Colonic mucosa (tissue), 4 donors: ENCODE data around the gene BET1L. TPM values are rescaled to one million over a fixed set of nuclear protein-coding genes. Genes with fewer than 3 reads are reported as not detected.

ENCODE experiments used
- DNase-seq: peaks from one replicate; pipeline ENCODE4 v3.0.0-alpha.2; 2020
- H3K27ac ChIP-seq: fragments of 200-600 bp; one replicate; pipeline ENCODE4 v1.8.0; 2021
- H3K27me3 ChIP-seq: fragments of 200-600 bp; one replicate; pipeline ENCODE4 v1.8.0; 2021
- H3K36me3 ChIP-seq: fragments of 200-600 bp; one replicate; pipeline ENCODE4 v1.8.0; 2021
- H3K4me1 ChIP-seq: fragments of 200-600 bp; one replicate; pipeline ENCODE4 v1.8.0; 2021; ENCODE audit warnings: mild to moderate bottlenecking
- H3K4me3 ChIP-seq: fragments of 200-600 bp; one replicate; pipeline ENCODE4 v1.8.0; 2021
- H3K9ac ChIP-seq, 2 donors: one replicate each; pipeline ENCODE4 v1.7.0; 2013; ENCODE audit warnings: control low read depth in 2 of 2, low read depth in 2 of 2, low read length in 2 of 2
- H3K9me3 ChIP-seq: fragments of 200-600 bp; one replicate; pipeline ENCODE4 v1.8.0; 2021
- intact Hi-C: fragments of 100-400 bp; cut with DNase I; formaldehyde crosslinking; loops from one replicate; pipeline ENCODE4 v1.14.1; 2022
- total RNA-seq, 2 donors: library from RNA; stranded (reverse); fragmentation: NEBNext Ultra II Directional in 1 of 2; extraction: Animal tissue kit (Norgen Biotek cat#: 25700) in 1 of 2; gene quantifications; one replicate each; pipeline ENCODE4 v1.2.1, GENCODE V29; 2021
- TF ChIP-seq, protein P1 (sequence below): fragments of 200-600 bp; IDR thresholded peaks from one replicate; pipeline ENCODE4 v1.8.0; 2022; ENCODE audit warnings: antibody characterized with exemption, mild to moderate bottlenecking
- donor health status: healthy.
- donor health status: DM: no; HTN: no; CAD: no.
- donor health status: DM: no; HTN: no; CAD: no.

The BET1L gene
- total RNA-seq, 2 donors from 2014 or later = 51.0 to 62.2 TPM

DNA sequence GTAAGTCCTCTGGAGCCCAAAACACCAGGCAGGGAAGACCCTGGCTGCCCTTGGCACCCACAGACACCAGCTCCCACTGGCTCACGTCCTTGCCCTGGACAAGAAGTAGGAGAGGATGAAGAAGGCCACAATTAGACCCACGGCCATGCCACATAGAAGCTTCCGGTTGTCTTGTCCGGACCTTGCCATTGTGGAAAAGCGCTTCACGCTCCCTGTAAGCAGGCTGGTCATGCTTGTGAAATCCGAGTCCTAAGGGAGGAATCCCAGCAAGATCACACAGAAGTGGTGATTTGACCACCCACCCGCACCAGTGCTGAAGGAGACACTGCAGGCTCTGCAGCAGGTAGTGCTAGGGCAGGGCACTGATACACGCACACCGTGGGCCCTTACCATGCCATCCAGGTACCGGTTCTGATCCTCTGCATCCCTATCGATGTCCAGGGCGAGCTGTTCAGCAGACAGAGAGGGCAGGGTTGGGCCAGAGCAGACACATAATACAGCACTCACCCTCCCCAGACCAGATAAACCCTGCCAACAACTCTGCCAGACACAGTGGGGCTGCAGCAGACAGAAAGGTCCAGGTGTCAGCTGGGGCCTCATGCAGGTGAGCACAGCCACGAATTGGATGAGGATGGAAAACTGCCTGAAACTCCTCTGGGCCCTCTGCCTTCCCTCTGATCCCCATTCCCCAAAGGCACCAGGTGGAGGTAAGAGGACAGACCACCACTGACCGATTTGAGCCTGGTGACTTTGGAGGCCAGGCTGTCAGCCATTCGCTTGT, 1.8 kb downstream of the BET1L start:
- Histone ChIP-seq H3K27ac (no peak overlapping the region), H3K27me3 (no peaks in the 10 kb centered on the region), H3K4me1 (peaks cover 21% of the 10 kb centered on the region), H3K36me3 (peaks cover 10% of the 10 kb centered on the region), H3K9ac (peak overlapping the region; percentile 91 to 99), H3K9me3 (no peaks in the 10 kb centered on the region), H3K4me3 (peak overlapping the region; percentile 99)
- intact Hi-C loops = no loop called here
- TF ChIP-seq, protein P1, sequence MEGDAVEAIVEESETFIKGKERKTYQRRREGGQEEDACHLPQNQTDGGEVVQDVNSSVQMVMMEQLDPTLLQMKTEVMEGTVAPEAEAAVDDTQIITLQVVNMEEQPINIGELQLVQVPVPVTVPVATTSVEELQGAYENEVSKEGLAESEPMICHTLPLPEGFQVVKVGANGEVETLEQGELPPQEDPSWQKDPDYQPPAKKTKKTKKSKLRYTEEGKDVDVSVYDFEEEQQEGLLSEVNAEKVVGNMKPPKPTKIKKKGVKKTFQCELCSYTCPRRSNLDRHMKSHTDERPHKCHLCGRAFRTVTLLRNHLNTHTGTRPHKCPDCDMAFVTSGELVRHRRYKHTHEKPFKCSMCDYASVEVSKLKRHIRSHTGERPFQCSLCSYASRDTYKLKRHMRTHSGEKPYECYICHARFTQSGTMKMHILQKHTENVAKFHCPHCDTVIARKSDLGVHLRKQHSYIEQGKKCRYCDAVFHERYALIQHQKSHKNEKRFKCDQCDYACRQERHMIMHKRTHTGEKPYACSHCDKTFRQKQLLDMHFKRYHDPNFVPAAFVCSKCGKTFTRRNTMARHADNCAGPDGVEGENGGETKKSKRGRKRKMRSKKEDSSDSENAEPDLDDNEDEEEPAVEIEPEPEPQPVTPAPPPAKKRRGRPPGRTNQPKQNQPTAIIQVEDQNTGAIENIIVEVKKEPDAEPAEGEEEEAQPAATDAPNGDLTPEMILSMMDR = no peak
- peak; percentile 17 for DNase-seq

DNA sequence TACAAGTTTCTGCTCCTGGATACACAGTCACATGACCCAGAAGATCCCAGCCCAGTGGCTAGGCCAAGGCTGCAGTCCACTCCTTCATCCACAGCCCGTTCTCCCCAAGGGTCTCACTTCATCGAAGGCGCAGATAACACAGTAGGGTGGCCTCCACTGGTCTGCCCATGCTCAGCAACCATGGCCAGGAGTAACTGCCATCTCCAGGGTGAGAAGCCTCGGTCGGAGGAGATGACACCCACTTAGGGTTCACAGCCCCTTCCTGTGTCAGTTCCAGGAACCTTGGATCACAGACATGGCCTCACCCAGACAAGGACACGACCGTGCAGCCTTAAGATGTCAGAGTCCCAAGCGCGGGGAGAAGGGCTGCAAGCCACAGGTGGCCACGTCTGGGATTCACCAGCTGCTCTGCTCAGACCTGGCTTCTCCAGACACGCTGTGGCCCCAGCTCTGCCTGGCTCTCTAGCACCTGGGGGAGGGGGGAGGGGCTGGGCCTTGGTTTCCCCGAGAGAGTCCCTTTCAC, 2.6 kb downstream of the BET1L start:
- H3K9me3 ChIP-seq = no peaks in the 10 kb centered on the region
- peak; percentile 17 for DNase-seq
- TF ChIP-seq, protein P1 = no peak
- H3K36me3 ChIP-seq = peaks cover 10% of the 10 kb centered on the region
- H3K27me3 ChIP-seq = no peaks in the 10 kb centered on the region
- H3K4me1 ChIP-seq = peaks cover 13% of the 10 kb centered on the region
- intact Hi-C loops = no loop called here
- no peak overlapping the region for H3K27ac ChIP-seq
- H3K4me3 ChIP-seq = no peak overlapping the region
- H3K9ac ChIP-seq = no peak overlapping the region

DNA sequence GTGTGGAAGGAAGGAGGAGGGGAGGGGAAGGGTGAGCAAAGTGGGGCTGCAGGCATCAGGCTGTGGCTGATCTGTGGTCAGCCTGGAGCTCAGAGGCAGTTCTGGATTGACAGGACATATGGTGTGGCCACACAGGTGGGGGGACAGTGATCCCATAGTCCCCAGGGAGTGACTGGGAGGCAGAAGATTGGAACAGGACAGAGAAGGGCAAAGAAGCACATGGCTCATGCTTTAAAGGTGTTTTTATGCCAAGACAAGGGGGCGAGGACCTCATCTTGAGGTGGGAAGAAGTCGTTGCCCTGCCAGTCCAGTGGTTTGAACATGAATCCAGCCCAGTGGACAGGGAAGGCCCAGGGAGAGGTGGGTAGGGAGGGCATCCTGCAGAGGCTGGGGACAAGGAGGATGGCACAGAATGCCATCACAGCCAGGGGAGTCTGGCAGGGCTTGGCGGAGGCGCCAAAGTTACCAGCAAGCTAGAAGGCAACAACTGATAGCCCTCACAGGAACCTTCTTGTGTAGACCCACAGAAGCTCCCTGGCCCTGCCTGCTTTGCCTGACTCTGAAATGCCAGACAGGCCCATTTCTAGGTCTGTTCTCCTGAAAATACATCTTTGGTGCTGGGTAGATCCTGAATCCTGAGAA, 3.1 kb downstream of the BET1L start:
- intact Hi-C loops = no loop called here
- no peaks in the 10 kb centered on the region for H3K9me3 ChIP-seq
- no peak overlapping the region for H3K27ac ChIP-seq
- H3K36me3 ChIP-seq = peaks cover 10% of the 10 kb centered on the region
- TF ChIP-seq, protein P1 = no peak
- H3K4me1 ChIP-seq = peaks cover 8% of the 10 kb centered on the region
- no peak overlapping the region for H3K4me3 ChIP-seq
- H3K27me3 ChIP-seq = no peaks in the 10 kb centered on the region
- no peak overlapping the region for H3K9ac ChIP-seq
- DNase-seq = peak; percentile 16

DNA sequence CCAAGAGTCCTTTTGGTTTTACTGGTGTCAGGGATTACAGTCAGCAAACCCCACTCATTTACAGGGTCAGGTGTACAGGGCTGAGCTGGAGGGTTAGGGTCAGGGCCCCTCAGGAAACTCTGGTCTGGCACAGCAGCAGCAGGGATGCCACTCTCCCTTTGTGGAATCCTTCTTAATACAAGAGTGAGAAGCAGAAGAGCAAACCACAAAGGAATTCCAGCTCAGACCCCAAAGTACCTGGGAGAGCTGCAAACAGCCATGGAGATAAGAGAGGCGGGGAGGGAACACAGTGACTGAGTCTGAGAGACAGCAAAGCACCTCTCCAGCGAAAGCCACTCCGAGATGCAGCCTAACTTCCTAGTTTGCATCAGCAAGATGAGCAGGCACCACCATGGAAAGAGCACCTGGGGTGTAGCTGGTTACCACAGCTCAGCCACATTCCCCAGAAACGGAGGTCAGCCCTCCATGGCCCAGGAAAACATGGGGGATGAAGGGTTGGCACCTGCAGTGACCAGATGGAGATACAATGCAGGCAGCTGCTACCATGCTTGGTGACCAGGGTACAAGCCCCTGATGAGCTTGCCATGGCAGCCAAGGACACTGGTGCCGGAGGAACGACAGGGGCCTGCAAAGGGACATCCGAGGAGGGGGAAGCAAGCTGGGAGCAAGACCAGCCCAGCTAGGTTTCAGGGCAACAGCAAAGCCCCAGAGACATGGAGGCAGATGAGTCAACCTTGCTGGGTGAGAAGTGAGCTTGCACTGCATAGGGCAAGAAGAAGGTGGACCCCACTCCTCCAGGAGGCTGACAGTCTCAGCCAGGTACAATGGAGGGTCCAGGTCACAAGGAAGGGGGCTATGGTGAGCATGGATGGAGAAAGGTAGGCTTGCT, 3.9 kb downstream of the BET1L start:
- DNase-seq = peak; percentile 14
- no peak overlapping the region for H3K4me3 ChIP-seq
- intact Hi-C loops = no loop called here

More for the DNA sequence above, 3.9 kb downstream of the BET1L start:
- Histone ChIP-seq H3K9ac (no peak overlapping the region), H3K9me3 (no peaks in the 10 kb centered on the region), H3K36me3 (peaks cover 10% of the 10 kb centered on the region), H3K27ac (no peak overlapping the region), H3K27me3 (no peaks in the 10 kb centered on the region), H3K4me1 (peaks cover 8% of the 10 kb centered on the region)
- TF ChIP-seq, protein P1 = no peak
